Left renal pelvis (tissue), 4 donors: ENCODE measurements around the gene CTNND1. TPM values are rescaled to one million over a fixed set of nuclear protein-coding genes. Genes with fewer than 3 reads are reported as not detected.

Experiments used
- DNase-seq, 4 donors: peaks; one replicate each; pipeline ENCODE4 v3.0.0-alpha.2; 2013; ENCODE audit warnings: low read depth in 4 of 4, low spot score in 3 of 4
- polyA plus RNA-seq, 4 donors: library from polyadenylated mRNA; unstranded; fragments of 120-200 nt; gene quantifications; one replicate each; pipeline ENCODE4 v1.2.1, GENCODE V29; 2013; ENCODE audit not compliant: insufficient read length in 4 of 4

Gene CTNND1
- polyA plus RNA-seq, 4 donors, result 144 to 230 (median 216) TPM

DNA sequence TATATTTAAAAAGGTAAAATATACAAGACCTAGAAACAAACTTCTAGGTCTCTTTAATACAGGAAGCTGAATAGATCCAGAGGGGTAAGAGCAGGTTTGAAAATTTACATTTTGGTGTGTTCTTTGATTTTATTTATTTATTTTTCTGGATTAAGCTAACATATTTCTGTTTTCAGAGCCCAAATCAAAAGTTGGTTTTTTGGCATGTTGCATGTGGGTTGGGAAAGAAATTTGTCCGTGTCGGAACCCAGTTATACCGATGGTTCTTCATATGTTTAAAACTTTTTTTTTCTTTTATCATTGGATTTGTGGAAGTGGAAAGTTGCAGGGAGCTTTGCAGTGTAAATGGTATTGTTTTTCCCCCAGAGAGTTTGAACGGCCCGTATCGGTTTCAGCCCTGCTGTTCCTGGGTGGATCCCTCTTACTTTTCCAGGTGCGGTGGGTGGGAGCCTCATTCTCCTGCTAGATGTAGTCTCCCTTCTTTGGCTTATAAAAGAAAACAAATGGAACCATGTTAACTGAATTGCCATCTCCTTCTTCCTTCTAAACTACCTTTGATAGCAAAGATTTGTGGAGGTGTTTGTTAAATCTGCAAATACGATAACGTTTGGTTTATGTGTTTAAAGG, 746 bp downstream of the CTNND1 start:
- no peak for DNase-seq

DNA sequence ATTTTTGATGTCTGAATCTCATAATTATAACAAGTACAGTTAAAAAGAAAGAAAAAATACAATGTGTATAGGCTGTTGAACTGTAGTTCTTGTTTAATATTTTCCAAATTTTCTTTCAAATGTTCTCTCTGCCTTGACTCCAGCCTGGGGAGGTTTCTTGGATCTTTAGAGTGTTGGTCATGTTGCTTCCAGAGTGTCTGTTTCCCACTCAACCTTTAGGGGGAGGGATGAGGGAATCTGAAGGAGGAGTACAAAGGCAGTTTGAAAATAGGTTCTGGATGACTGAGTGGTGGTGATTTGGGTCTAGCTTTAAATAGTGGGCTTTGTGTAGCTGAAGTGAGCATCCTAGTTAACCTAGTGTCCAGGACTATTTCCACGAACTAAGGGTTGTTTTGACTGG, 2.0 kb downstream of the CTNND1 start:
- no peak for DNase-seq

DNA sequence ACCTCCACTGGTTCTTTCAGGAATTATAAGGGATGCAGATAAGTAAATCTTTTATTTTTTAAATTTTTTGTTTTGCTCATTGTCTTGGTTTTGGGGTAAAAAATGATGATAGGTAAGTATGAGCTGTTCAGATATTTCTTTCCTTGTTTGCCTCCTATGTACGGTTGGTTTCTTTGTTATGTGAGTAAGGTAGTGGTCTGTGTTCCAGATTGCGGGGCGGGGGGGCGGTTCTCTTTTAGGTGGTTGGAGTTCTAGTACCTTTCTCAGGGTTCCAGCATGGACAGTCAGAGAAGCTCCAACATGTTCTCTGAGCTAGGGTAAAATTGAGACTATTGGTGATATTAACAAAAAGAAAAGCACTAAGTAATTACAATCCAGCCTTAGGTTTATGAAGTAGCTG, 2.4 kb downstream of the CTNND1 start:
- no peak for DNase-seq

DNA sequence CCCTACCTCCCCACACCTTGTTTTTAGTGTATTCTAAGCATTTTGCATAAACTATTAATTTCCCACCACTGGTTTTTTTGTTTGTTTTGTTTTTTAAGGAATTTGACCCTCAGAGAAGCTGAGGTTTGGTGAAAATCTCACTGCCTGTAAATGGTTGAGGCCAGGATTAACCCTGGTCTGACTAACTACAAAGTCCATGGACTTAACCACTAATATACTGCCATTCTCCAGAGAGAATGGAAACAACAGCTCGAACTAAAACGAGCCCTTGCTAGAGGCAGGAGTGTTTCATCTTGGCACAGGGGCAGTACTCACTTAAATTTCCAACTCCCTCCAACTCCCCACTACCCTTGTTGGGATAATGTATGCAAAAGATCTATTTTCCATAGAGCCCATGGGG, 3.0 kb downstream of the CTNND1 start:
- no peak for DNase-seq

DNA sequence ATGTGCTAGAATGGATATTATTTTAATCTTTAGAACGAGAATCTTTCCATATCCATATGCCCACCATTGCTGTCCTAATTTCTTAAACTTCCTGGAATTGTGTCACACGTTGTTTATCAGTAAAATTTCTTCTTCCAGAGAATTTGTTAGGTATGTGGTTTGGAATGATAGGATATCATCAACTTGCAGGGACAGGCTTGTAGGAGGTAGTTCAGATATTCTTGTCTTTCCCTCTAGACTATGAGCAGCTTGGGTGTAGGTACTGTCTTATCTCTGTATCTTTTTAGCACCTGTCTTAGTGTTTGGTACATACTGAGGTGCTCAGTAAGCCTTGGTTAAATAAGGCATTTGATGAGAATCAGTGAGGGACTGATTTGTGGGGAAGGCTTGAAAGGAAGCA, 3.4 kb downstream of the CTNND1 start:
- DNase-seq, result no peak

DNA sequence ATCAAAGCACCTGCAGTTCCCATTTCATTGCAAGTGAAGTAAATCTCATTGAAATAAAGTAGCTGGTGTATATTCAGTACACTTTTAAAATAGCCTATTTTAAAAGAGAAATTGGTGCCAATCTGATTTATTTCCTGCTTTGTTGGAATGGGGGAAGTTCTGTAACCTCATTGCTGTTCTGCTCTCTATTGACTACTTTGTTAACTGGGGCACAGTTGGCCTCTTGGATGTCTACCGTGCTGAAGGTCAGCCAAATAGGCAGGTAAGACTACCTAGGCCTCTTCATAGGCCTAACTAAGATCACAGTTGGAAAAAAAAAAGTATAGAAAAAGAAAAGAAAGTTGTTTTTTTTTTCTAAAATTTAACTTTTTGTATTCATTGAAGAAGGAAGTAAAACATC, 9.2 kb downstream of the CTNND1 start:
- no peak for DNase-seq

DNA sequence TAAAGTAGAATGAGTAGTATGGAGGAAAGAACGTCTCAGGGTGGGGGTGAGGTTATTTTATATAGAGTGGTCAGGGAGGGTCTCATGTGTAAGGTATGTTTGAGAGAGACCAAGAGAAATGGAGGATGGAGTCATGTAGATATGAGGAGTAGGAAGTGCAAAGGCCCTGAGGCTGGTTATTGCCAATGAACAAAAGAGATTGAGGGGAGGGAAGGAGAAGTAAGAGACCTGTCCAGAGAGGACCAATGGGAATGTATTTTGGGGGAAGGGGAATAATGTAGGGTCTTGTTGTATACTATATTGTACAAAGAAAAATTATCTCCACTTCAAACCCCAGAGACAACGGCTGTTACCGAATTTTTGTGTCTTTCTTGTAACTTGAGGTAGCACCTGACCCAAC, 9.8 kb downstream of the CTNND1 start:
- no peak for DNase-seq

DNA sequence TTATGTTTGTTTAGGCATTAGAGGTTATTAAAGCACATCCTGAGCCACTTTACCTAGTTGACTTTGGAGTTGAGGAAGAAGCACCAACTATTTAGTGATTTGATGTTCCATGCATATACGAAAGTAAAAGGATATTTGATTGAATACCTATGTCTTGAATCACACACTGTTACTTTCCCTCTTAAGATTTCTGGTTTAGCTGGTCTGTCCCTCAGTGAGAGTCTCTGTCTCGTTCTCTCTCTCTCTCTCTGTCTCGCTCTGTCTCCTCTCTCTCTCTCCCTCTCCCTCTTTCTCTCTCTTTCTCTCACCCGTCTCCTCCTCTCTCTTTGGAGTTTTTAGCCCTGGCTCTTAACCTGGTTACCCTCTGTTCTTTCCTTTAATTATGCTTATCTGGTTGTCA, 11.0 kb downstream of the CTNND1 start:
- DNase-seq, result no peak

DNA sequence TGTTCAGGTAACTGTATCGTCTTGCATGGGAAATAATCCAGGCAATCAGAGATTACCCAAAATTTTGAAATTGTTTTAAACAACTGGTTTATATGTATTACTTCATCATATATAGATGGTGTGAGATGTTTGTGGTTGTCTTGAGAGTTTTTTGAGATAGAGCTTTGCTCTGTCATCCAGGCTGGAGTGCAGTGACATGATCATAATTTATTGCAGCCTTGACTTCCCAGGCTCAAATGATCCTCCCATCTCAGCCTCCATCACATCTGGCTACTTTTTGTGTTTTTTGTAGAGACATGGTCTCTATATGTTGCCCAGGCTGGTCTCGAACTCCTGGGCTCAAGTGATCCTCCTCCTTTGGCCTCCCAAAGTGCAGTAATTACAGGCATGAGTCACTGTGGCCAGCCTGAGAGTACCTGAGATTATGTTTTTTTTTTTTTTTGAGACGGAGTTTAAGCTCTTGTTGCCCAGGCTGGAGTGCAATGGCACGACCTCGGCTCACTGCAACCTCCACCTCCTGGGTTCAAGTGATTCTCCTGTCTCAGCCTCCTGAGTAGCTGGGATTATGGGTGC, 11.5 kb downstream of the CTNND1 start:
- no peak for DNase-seq

DNA sequence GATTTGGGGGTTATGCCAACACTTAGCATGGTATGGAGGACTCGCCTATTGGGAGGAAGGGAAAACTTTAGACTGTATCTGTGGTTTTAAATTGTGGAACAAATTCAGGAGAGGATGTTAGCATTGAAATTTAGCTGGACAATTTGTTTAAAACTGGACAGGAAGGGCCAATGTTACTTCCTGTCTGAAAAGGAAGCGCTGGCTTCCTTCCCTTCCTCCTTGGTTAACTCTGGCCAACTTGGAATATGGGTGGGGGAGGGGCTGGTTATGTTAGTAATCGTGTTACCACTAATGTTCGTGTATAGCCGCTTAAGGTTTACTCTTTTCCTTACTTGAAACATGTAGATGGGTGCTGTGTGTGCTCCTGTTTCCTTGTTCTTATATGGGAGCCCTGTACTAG, 13.9 kb downstream of the CTNND1 start:
- no peak for DNase-seq

DNA sequence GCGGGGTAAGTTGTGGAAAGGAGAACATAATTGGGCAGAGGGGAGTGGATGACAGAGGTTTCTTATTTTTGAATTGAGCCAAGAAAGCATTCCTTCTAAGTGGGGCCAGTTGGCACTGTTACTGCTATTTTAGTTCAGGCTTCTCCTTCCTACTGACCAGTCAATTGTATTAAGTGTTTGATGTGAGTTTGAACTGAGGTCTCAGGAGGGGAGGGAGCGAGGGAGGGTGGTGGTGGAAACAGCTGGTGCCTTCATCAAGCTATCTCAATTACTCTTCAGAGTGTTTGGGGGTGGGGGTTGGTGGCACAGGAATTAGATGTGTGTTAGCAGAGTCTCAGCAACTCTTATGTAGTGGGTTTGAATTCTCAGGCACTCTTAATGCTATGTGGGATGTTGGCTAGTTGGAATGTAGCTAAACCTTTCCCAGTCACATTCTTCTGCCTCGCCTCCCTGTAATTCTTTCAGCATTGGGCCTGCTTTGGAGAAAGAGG, 14.5 kb downstream of the CTNND1 start:
- DNase-seq, result no peak

DNA sequence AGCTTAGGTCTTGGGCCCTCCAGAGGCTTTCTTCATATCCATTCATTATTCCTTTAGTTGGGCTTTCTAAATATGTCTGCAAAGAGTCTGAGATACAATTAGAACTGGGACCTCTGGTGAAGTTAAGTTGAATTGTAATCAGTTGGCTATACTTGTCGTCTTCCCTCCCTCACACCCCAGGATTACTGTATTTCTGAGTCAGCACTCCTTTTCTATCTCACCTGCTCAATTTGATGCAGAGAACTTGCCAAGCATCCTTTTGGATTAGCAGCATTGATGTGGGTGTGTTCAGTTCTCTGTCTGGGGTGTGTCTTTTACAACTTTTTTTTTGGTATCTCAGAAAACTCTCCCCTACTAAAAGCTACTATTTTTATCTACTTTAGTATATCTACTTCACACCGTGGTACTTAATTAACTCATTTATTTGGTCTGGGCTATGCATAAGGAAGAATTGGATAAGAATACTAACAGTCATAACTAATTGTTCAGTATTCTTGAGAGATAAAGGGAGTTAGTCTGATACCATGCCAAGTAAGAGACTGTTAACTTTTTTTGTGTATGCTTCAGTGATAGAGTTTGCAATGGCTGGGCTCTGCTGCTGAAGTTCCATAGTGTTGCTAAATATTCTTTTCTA, 15.1 kb downstream of the CTNND1 start:
- no peak for DNase-seq

DNA sequence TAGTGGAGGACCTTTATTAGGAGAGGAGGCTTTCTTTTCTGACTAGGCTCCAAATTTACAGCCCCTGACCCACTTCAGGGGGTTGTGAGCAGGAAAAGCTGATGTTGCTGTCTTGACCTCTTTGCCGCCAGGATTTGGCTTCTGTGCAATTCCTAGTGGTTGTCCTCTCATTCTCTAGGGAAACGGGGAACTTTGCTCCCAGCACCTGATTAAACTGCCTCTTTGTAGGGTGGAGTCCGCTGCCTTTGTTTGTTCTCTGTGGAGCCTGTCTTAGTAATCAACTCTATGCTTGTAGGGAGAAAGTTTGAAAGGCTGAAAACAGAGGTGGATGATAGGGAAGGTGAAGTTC, 16.3 kb downstream of the CTNND1 start:
- DNase-seq, result no peak

DNA sequence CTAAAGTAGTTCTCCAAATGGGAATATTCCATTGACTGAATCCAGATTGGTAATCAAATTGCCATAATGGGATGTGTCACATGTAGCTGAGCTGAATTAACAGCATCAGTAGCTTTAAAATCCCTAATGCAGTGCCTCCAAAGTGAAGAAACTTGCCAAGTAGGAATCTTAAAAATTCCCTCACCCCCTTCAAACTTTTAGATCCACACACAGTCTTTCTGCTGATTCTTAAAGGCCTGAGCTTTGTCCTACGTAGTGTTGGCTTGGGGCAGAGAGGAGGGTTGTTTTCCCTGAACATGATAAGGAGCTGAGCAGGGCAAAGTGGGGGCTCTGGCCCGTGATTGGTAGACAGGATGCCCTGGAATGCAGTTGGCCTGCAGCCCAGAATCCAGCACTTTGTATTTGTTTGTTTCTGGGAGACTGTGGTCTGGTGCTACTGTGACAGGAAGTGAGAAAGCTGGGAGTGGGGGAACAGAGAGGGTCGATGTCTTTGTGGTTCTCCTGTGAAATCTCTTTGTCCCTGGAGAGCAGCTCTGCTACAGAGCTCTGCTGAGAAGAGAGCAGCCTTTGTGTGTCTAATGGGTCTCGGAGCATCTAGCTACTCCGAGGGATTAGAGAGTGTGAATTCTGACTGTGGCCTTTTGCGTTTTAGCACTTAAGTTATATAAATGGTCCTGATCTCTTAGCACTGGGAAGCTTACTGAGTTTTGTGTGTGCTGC, 16.9 kb downstream of the CTNND1 start:
- peak; percentile 93 to 95 (median 94) for DNase-seq

DNA sequence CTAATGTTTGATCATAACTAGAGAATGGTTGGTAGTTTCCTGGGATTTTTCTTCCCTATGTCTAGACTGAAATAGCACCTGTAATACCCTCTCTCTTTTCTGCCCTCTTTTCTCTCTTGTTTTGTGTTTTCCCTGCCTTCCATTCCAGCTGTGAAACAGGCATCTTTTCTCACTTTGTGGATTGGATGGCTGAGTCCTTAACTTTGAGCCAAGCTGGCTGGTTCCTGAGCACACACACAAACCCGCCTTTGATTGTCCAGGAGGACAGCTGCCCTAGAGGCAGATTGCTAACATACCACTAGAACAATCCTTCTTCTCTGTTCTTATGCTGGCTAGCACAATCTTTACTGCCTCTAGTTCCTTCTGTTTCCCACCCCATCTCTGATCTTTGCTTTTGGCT, 17.7 kb downstream of the CTNND1 start:
- DNase-seq, result no peak

DNA sequence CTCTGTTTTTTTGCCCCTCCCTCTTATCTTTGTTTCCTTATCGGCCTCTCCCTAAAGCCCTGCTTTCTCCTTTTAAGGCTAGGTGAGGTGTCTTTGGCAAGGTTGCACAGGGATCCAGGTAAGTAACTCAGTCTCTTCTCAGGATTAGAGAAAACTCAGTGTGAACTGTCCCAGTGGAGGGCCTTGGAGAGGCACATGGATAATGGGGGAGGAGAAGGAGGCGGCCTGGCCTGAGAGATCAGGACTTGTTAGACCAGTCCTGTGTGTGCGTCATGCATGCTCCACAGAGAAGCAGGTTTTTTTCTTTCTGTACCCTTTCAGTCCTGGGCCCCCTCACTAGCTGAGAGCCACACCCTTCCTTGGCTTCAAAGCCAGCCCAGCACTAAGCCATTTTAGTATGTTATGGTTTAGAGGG, 19.9 kb downstream of the CTNND1 start:
- no peak for DNase-seq

DNA sequence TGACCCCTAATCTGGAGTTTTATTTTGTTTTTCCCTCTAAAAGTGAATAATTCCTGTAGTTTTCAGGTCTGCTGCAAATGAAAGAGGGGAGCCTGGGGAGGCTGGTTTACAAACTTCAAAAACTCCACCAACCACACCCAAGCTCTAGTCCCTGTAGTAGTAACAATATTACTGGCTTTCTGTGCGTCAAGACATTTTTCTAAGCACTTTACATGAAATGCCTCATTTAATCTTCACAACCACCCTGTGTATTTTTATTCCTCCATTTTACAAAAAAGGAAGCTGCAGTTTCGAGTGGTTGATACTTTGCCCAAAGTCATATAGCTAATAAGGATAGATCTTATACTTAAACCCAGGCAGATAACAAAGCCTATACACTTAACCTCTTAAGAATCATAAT, 23.5 kb downstream of the CTNND1 start:
- DNase-seq, result no peak

DNA sequence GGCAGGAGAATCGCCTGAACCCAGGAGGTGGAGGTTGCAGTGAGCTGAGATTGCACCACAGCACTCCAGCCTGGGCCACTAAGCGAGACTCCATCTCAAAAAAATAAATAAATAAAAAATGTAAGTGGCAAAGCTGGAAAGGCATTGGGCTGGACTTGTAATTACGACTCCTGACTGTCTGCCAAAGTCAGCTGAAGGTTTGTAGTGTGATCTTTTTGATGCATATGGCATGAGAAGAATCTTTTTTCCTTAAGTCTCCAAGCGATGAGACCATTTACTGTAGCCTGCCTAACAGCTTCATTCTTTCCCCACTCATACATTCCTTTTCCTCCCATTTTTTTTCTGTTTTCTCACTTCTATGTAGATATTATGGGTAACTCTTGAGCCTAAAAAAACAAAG, 24.8 kb downstream of the CTNND1 start:
- DNase-seq, result no peak

DNA sequence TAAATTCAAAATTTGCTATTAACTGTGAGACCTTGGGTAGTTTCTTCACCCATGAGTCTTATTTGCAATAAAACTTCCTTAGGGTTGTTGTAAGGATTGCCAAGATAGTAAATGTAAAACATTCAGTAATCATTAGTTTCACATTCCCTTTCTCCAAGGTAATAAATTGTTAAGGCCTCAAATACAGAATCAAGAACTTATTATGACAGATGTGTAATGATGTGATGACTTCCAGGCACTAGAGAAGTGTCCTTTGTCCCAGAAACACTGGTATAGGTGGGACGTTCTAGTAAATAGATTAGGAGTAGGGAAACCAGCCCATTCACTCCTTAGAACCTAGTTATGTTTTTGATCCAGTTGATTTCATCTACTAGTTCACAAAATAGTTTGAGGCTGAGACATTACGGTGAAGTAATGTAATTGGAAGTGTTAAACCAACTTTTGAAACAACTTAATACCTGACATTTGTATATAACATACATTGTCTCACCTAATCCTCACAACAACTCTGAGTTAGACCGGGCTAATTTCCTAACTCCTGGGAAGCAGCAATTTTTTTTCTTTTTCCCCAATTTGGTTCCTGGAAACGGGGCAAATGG, 25.5 kb downstream of the CTNND1 start:
- no peak for DNase-seq

DNA sequence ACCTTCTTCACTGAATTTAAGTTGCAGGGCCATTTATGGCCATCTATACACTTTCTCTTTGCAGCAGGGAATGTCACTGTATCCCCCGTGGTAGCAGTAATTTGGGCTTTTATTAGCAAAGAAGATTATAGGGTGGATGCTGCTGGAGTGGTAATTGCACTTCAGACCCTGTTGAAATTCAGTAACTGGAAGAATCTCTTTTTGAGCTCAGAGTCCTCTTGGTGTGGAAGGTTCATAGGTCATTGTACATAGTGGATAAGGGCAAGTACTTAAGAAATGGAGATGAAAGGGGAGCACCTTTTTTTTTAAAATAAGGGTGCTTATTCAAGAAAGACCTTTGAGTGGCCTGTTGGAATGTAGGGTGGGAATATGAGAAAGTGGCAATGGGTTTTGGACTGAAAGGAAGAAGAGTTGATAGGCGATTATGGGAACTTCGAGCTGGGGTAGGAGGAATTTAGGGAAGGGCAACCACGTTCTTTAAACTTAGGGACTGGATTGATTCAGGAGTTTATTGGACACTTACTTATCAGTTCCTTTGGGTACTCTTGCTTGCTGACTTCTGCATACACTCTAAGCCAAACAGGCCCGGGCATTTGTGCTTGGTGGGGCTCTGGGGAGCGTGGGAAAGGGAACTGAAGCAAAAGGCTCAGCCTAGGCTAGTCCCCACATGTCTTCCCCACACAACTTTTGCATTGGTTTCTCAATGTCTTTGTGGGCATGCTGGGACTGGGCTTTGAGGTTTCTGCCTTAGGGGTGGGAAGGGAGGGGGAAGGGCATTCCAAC, 26.5 kb downstream of the CTNND1 start:
- no peak for DNase-seq

DNA sequence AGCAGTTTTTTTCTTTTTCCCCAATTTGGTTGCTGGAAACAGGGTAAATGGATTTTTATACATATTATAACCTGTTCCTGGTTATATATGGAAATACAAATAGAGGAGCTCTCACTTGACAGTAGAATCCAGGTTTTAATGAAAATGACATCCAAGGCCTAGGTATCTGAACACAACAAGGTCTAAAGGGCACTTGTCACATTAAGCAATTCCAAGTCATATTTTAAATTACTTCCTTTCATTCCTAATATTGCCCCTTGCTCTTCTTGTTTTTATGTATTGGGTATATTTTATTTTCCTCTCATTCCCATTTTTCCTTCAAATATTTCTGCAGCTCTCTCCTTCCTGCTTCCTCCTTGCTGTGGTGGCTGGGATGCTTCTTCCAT, 27.1 kb downstream of the CTNND1 start:
- DNase-seq, result no peak
